Vagina (tissue), 2 donors: ENCODE data around the gene KIF21B. TPM values are rescaled to one million over a fixed set of nuclear protein-coding genes. Genes with fewer than 3 reads are reported as not detected.

Source experiments
- DNase-seq, 2 donors: peaks; one replicate each; pipeline ENCODE4 v3.0.0-alpha.2; 2017; ENCODE audit errors: extremely low spot score in 2 of 2
- H3K27ac ChIP-seq: fragments of 200-600 bp; sonication (generic); one replicate; pipeline ENCODE4 v1.5.1; 2019
- H3K27me3 ChIP-seq: fragments of 200-600 bp; sonication (generic); one replicate; pipeline ENCODE4 v1.5.1; 2019
- H3K36me3 ChIP-seq, 2 donors: fragments of 200-600 bp; sonication (generic); one replicate each; pipeline ENCODE4 v1.5.1; 2017 to 2019
- H3K4me1 ChIP-seq: fragments of 200-600 bp; sonication (generic); one replicate; pipeline ENCODE4 v1.5.1; 2019
- H3K4me3 ChIP-seq, 2 donors: fragments of 200-600 bp; sonication (generic); 1 replicate in 1 of 2; 2 replicates in 1 of 2; pipeline ENCODE4 v1.5.1; 2016 to 2019
- H3K9me3 ChIP-seq: fragments of 200-600 bp; sonication (generic); one replicate; pipeline ENCODE4 v1.5.1; 2019
- CTCF ChIP-seq, 3 experiments: fragments of 450-650 bp in 2 of 3; fragments of 200-600 bp in 1 of 3; sonication (generic) in 1 of 3; IDR thresholded peaks; one replicate each; pipeline ENCODE4 v1.5.1; 2017 to 2019; ENCODE audit warnings: antibody characterized with exemption in 3 of 3, mild to moderate bottlenecking in 2 of 3, moderate library complexity in 2 of 3
- POLR2A ChIP-seq, 2 donors: fragments of 450-650 bp; IDR thresholded peaks; one replicate each; pipeline ENCODE4 v1.6.1; 2017; ENCODE audit warnings: antibody characterized with exemption in 2 of 2, mild to moderate bottlenecking in 2 of 2, moderate library complexity in 2 of 2
- POLR2AphosphoS5 ChIP-seq, 2 donors: sonication (generic); formaldehyde crosslinking; IDR thresholded peaks; one replicate each; pipeline ENCODE4 v1.9.0; 2017; ENCODE audit warnings: antibody characterized with exemption in 2 of 2, mild to moderate bottlenecking in 2 of 2, low read depth in 1 of 2; ENCODE audit not compliant: insufficient read depth in 1 of 2
- intact Hi-C: fragments of 100-400 bp; cut with DNase I; formaldehyde crosslinking; loops from one replicate; pipeline ENCODE4 v1.15.1; 2023
- total RNA-seq: library from RNA; depleted of rRNA; stranded (reverse); fragments of >200 nt; gene quantifications from one replicate; pipeline ENCODE4 v1.2.3, GENCODE V29; 2016

Gene KIF21B
- total RNA-seq, 1 donor from 2014 or later: 4.7 TPM

GRCh38 chr1:200975458-200975857 is 48.1 kb downstream of the KIF21B start:
- no peak overlapping the region for H3K4me3 ChIP-seq
- no peak for TF ChIP-seq POLR2A (IDR thresholded peaks at IDR 0.05)
- TF ChIP-seq CTCF (IDR thresholded peaks at IDR 0.05): no peak
- TF ChIP-seq POLR2AphosphoS5 (IDR thresholded peaks at IDR 0.05; ENCODE audit: insufficient read depth in 1 of 2, low read depth in 1 of 2): no peak
- no peak overlapping the region for H3K27ac ChIP-seq
- no peak for DNase-seq
- no peaks in the 10 kb centered on the region for H3K27me3 ChIP-seq
- no peaks in the 10 kb centered on the region for H3K9me3 ChIP-seq
- intact Hi-C loops: no loop called here
- H3K4me1 ChIP-seq: peaks cover 4% of the 10 kb centered on the region
- no peaks in the 10 kb centered on the region for H3K36me3 ChIP-seq

- DNase-seq: no peak
- Histone ChIP-seq H3K27ac (no peak overlapping the region), H3K4me1 (peaks cover 4% of the 10 kb centered on the region), H3K4me3 (no peak overlapping the region), H3K27me3 (no peaks in the 10 kb centered on the region), H3K36me3 (no peaks in the 10 kb centered on the region), H3K9me3 (no peaks in the 10 kb centered on the region)
- no peak for TF ChIP-seq POLR2A (IDR thresholded peaks at IDR 0.05)
- no peak for TF ChIP-seq POLR2AphosphoS5 (IDR thresholded peaks at IDR 0.05; ENCODE audit: insufficient read depth in 1 of 2, low read depth in 1 of 2)
- TF ChIP-seq CTCF (IDR thresholded peaks at IDR 0.05): no peak
- intact Hi-C loops: loop anchor here (5.0 kb wide), 1 partner anchor 68 kb away; no protein-coding TSS in a partner anchor
These were observed 48.8 kb downstream of the KIF21B start for GRCh38 chr1:200974711-200975110.

- no peak for DNase-seq
- no peaks in the 10 kb centered on the region for H3K27me3 ChIP-seq
These were observed 49.4 kb downstream of the KIF21B start for GRCh38 chr1:200973937-200974657.

GRCh38 chr1:200972985-200973742 is 50.4 kb downstream of the KIF21B start:
- no peaks in the 10 kb centered on the region for H3K9me3 ChIP-seq
- TF ChIP-seq POLR2A (IDR thresholded peaks at IDR 0.05) (no peak), POLR2AphosphoS5 (IDR thresholded peaks at IDR 0.05; ENCODE audit: insufficient read depth in 1 of 2, low read depth in 1 of 2) (no peak), CTCF (IDR thresholded peaks at IDR 0.05) (no peak)
- peaks cover 4% of the 10 kb centered on the region for H3K4me1 ChIP-seq
- H3K4me3 ChIP-seq: no peak overlapping the region
- no peaks in the 10 kb centered on the region for H3K27me3 ChIP-seq
- no peak for DNase-seq
- no peaks in the 10 kb centered on the region for H3K36me3 ChIP-seq
- intact Hi-C loops: loop anchor here (5.0 kb wide), 1 partner anchor 69 kb away; no protein-coding TSS in a partner anchor
- H3K27ac ChIP-seq: no peak overlapping the region

More at GRCh38 chr1:200973937-200974657, 49.4 kb downstream of the KIF21B start:
- peaks cover 4% of the 10 kb centered on the region for H3K4me1 ChIP-seq
- TF ChIP-seq CTCF (IDR thresholded peaks at IDR 0.05) (no peak), POLR2A (IDR thresholded peaks at IDR 0.05) (no peak), POLR2AphosphoS5 (IDR thresholded peaks at IDR 0.05; ENCODE audit: insufficient read depth in 1 of 2, low read depth in 1 of 2) (no peak)
- no peak overlapping the region for H3K27ac ChIP-seq
- H3K36me3 ChIP-seq: no peaks in the 10 kb centered on the region
- no peak overlapping the region for H3K4me3 ChIP-seq
- intact Hi-C loops: loop anchor here (5.0 kb wide), 1 partner anchor 68 kb away; no protein-coding TSS in a partner anchor
- no peaks in the 10 kb centered on the region for H3K9me3 ChIP-seq
